Measurements from ENCODE around the gene CXXC1. TPM values are rescaled to one million over a fixed set of nuclear protein-coding genes. Genes with fewer than 3 reads are reported as not detected.
"Not testable (repeated sequence)": the region's sequence is repeated elsewhere in the genome, so short reads cannot be mapped to it uniquely, and the experiment has no call there.

The CXXC1 gene
- total RNA-seq, 2 donors from 2014 or later: 67.1 to 81.0 TPM

DNA sequence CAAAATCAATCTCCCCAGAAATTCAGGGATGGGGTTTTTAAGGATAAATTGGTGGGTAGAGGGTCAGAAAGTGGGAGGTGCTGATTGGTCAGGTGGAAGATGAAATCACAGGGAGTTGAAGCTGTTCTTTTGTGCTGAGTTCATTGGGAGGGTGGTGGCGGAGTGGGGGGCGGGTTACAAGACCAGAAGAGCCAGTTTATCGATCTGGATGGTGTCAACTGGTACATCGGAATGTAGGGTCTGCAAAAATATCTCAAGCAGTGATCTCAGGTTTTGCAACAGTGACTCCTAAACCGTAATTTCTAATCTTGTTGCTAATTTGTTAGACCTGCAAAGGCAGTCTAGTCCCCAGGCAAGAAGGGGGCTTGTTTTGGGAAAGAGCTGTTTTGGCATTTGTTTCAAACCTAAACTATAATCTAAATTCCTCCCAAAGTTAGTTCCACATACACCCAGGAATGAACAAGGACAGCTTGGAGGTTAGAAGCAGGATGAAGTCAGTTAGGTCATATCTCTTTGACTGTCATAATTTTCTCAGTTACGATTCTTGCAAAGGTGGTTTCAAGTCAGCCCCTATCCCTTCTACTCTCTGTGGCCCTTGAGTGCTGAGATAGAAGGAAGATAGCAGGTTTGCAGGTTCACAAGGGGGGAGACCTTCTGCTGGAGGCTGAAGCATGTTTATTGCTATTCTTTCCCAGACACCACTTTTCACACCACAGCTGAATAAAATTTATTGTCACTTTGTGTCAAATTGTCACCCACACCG lies 12.3 kb upstream of the CXXC1 start:
- intact Hi-C loops (cut with DNase I, micrococcal nuclease): no loop called here
- no peak for DNase-seq
- no peak for ATAC-seq

DNA sequence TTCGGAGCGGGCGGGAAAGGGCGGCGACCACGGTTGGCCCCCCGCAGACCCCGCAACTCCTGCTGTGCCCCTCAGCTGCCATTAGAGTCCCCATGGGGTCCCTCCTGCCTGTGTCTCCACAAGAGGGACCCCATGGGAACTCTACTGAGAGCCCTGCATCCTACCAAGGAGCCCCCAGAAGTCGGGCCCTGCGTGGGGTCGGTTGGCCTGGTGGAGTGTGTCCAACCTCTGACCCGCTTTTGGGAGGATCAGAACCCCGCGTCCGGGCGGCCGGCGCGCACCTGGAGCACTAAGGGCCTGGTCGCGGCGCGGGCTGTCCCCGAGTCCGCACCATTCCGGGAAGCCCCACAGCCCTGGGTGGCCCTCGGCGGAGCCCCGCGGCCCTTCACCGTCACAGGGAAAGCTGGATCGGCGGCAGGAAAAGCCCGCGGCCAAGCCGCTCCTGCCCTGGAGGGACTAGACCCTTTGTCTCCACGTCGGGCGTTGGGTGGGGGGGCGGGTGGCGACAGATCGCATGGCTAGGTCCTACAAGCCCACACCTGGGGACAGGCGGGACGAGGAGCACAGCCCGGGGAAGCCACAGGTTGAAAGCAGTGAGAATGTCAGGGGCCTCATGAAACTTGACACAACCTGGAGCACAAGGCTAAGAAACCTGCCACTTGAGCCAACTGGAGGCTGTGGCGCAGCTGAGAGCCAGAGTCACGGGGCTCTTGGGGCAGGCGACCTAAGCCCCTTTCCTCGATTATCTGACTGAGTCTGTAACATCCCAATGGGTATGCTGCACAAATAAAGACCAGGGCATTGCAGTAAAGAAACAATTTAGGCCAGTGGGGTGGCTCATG lies 11.2 kb upstream of the CXXC1 start:
- DNase-seq: no peak
- intact Hi-C loops (cut with DNase I, micrococcal nuclease): no loop called here
- peak; percentile 16 for ATAC-seq

DNA sequence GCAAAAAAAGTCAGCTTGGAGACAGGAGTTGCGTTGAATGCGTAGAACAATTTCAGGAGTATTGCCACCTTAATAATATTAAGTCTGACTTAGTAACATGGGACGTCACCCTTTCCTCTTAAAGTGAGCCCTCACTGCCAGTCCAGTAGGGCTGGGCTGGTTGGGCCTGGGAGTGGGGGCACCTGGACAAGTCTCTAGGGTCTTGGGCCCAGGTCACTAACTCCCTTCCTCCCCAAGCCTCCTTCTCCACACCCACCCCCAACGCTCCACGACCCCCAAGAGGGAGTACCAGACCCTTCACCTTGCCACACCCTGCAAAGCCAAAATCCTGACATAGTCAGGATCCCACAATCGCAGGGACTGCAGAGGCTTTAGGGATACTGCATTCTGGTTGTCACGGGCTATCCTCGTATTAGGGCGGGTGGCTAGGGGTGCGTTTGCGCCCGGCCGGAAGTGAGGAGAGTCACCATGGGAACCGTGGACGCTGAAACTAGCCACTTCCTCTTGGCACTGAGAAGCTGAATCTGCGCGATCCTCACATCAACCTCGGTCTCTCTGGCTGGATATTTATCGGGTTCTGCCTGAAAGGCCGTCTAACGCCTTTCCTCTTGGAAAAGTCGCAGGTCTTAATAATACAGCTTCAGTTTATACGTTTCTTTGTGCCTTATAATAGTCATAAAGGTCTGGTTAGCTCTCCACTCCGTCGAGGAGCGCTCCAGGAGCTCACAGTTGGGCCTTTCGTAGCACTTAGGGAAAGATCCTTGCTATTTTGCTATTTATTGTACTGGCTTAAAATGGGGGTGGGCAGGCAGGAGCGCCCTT lies 10.3 kb upstream of the CXXC1 start:
- ATAC-seq (peak; percentile 98), DNase-seq (peak; percentile 79 to 88)
- intact Hi-C loops (cut with DNase I, micrococcal nuclease): no loop called here

DNA sequence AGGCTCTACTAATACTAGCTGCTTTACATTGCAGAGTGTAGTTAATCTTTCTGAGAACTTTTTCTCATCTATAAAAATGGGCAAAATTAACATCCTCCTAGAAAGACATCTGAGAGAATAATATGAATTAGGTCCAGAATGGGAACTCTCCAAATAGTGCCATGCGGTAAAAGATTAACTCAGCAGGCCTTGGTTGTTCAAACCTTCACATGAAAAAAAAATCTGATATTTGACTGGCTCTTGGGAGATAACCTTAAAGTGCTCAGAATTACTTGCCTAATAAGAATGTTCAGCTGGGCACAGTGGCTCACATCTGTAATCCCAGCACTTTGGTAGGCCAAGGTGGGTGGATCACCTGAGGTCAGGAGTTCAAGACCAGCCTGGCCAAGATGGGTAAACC lies 5.5 kb upstream of the CXXC1 start:
- intact Hi-C loops (cut with DNase I, micrococcal nuclease): no loop called here
- ATAC-seq (no peak), DNase-seq (no peak)

DNA sequence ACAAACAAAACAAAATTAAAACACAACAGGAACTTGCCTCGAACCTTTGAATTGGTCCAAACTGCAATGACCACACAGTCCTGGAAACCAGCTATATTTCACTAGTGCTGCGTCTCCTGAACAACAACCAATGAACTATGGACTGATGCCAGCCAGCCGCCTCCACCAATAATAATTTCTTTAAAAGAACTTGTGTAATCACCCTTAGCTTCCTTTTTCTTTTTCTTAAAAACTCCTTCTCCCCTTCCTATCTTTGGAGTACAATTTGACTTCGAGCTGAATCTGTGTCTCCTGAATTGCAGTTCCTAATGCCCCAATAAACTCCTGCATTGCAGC lies 1.6 kb upstream of the CXXC1 start:
- DNase-seq (no peak), ATAC-seq (no peak)
- intact Hi-C loops (cut with DNase I, micrococcal nuclease): no loop called here

DNA sequence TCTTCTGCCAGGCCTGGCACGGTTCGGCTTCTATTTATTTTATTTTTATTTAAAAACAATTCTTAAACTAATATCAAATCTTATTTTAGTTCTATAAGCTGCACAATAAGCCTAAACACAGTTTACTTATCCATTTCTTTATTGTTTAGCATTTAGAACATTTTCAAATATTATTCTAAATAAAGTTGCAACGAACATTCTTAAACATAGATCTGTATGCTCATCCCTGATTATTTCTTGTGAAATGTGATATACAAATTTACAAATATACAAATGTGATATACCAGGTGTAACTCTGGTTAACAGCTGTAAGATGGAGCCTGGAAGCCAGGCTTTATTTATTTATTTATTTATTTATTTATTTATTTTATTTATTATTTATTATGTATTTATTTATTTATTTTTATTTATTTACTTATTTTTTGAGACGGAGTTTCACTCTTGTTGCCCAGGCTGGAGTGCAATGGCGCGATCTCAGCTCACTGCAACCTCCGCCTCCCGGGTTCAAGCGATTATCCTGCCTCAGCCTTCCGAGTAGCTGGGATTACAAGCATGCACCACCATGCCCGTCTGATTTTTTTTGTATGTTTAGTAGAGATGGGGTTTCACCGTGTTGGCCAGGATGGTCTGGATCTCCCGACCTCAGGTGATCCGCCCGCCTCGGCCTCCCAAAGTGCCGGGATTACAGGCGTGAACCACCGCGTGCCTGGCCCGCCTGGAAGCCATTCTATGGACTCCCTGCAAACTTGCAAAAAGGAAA lies 1.0 kb upstream of the CXXC1 start:
- intact Hi-C loops (cut with DNase I, micrococcal nuclease); ATAC-seq: not testable (repeated sequence)
- DNase-seq: peak in 1 of 2 donors; percentile 24

DNA sequence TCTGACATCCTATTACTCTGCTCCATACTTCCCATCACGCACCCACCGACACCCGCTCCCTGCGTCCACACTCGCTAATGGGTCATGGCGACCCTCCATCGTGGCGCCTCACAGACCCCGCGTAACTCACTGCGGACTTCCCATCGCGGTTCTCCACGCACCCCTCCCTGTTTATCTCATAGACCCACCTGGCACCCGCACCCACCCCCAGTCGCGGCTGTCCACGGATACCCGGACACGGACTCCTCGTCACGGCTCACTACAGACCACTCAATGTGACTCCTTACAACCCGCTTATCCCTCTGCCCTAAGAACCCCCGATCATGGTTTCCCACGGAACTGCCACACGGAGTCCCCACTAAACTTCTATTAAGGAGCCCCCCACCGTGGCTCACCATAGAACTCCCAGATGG lies 458 bp downstream of the CXXC1 start:
- intact Hi-C loops (cut with DNase I, micrococcal nuclease): no loop called here
- ATAC-seq (peak; percentile 6), DNase-seq (peak in 1 of 2 donors; percentile 46)

DNA sequence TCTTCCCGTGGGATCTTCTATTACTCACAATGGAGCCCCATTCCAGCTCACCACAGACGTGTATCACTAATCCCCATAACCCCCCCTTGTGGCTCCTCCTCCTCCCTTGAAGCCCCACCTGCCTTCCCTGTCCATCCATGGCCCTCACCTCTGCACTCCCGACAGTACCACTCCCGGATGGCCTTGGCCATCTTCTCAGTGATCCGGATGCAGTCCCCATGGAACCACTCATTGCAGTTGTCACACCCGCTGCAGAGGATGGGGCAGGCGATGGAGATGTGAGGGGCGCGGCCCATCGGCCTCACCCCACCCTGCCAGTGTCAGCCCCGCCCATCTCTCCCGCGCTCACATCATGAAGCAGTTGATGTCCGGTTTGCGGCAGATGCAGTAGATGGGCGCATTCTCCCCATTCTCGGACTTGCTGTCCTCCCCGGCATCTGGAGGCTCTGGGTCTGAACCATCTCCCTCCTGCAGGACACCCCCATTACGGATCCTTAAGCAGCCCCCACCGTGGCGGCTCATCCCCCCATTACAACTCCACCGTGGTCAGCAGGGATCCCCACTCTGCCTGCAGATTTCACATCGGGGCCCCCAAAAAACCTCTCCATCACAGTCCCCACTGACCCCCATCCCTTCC lies 983 bp downstream of the CXXC1 start:
- DNase-seq (peak; percentile 72 to 79), ATAC-seq (peak; percentile 22)
- intact Hi-C loops (cut with DNase I, micrococcal nuclease): no loop called here

DNA sequence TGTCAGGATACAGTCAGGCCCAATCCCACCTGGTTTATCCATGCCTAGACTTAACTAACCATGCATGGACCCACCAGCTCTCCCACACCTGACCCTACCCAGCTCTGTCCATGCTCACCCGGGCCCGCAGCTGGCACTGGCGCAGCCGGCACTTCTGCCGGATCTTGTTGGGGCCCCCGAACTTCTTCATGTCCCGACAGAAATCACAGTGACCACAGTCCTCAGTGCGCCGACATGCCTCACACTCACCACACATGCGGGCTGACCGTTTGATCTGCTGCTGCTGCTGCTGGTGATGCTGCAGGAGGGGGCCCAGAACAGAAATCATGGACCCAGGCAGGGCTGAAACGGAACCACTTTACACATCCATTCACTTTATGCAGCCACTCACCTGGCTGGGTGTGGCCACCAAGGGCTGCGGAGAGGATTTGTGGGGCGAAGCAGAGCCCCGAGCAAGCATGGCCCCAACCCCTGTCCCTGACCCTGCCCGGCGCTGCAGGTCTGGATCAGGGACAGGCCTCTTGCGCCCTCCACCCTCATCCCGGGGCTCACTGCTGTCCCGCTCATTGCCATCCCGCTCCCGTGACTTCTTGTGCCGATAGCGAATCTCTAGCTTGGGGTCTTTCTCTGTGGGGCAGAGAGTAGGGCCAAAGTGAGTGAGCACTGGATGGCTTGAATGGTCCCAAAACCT lies 1.7 kb downstream of the CXXC1 start:
- DNase-seq (no peak), ATAC-seq (no peak)
- intact Hi-C loops (cut with DNase I, micrococcal nuclease): no loop called here

DNA sequence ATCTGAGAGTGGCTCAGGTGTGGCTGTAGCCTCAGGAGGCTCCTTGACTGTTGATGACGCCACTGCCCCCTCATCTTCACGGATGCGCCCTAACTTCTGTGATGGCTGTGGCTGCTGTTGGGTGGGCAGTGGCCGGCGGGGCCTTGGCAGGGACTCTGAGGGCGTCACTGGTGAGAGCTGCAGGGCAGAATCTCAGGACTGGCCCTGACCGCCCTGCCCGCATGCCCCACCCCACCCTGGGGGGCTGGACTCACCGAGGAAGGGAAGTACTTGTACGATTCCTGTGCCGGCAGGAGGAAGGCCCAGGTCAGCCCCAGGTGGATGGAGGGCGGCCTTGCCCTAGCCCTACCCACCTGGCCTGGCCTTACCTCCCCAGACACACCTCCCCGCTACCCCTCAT lies 2.4 kb downstream of the CXXC1 start:
- ATAC-seq (no peak), DNase-seq (no peak)
- intact Hi-C loops (cut with DNase I, micrococcal nuclease): no loop called here

DNA sequence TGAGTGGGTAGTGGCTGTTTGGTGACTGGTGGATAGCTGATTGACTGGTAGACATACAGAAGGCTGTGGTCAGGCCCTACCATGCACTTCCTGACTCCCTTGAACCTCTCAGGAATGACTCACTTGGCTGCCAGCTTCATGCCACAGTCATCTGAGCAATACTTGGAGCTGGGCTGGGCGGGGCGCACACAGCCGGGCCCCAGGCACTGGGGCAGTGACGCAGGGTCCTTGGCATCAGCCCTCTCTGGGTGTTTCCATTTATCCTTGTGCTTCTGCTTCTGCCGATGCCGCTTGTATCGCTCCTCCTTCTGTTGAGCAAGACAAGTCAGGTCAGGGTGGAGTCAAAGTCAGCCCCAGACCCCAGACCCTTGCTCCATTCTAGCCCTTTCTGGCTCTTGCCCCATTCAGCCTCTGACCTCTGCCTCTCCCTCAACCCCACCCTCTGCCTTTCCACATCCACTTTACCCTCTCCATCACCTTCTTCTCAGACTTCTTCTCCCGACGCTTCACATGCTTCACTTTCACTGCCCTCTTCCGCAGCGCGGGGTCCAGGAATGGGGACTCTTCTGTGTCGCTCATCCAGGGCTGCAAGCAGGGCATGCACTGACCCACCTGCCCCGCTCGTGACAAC lies 3.1 kb downstream of the CXXC1 start:
- DNase-seq: no peak
- intact Hi-C loops (cut with DNase I, micrococcal nuclease): no loop called here
- no peak for ATAC-seq

DNA sequence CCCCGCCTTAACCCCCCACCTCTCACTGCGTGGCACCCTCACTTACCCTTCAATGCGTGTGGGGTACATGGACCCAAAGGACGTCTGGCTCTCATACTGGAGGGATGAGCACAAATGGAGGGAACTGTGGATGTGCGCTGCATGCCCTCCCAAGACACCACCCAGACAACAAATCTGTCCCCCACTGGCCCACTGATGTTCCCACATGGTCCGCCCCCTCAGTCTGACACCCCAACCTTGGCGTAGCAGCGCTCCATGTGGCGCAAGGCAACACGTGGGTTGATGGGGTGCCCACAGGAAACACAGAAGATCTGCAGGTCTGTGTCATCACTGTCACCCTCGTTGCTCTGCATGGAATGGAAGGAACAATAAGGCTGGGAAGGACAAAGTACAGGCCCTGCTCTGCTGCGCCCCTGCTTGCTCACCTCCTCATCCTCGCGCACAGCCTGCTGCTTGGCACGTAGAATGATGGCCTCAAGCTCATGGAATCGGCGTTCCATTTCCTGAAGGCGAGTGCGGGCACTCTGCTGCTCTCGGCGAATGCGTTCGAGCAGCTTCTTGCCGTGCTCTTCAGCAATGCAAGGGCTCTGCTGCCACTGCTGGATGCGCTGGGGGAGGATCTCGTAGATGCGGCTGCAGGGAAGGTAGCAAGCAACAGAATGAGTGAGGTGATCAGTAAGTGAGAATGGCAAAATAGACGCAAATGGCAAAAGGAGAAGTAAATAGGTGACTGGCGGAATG lies 3.9 kb downstream of the CXXC1 start:
- no peak for DNase-seq
- intact Hi-C loops (cut with DNase I, micrococcal nuclease): no loop called here
- ATAC-seq: no peak

DNA sequence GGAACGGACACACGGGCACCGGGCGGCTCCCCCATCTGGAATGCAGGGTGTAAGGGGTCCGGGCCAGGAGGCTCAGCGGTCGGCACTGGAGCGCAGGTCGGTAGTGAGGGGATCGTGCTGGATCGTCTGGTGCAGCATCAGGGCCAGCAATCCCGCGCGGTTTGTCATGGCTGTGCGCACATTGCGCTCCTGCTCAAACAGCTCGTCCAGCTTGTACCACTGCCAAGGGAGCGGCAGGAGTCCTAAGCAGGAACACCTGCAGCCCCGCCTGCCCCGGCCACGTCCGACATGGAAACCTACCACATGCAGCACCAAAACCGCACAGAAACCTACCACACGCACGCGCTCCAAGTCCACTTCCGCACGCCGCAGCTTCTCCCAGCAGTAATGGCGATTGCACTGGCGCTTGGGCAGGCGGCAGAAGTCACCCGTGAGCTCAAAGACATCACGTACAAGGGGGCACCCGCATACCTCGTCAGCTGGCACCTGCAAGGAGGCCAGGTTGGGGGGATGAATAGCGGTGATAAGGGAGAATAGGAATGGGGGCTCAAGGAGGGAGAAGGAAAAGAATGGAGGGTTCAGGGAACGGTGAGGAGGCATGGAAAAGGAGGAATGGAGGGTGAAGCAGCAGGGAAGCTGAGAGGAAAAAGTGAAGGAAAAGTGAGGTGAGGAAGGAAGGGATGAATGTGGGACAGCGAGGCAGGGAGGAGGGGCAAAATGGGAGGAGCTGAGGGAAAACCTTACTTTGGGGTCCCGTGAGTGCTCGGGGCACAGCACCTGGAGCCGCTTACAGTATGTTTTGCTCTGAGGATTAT lies 4.8 kb downstream of the CXXC1 start:
- intact Hi-C loops (cut with DNase I, micrococcal nuclease): no loop called here
- DNase-seq: peak in 1 of 2 donors; percentile 36

DNA sequence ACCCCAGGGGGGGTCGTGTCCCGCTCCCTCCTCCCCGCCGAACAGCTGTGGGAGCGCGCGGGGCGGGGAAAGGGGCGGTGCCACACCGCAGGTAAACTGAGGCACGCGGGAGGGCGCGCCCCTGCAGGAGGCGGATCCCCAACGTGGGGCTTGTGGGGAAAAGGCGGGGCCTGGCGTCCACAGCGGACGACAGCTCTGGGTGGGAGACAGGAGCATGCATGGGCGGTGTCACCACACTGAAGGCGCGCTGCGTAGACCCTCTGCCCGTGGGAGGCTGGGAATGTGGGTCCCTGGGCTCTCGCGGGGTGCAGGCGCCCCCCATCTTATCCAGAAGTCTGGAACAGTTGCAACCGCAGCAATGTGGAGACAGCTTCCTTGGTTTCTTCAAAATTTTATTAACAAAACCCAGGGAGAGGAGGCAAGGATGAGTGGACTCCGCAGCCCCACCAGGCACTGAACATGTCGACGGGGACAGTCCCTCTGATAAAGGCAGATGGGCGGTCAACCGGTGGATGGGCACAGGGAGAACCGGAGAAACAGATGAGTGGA lies 5.4 kb downstream of the CXXC1 start:
- ATAC-seq: no peak
- intact Hi-C loops (cut with DNase I, micrococcal nuclease): no loop called here

More for the DNA sequence above, 4.8 kb downstream of the CXXC1 start:
- no peak for ATAC-seq

DNA sequence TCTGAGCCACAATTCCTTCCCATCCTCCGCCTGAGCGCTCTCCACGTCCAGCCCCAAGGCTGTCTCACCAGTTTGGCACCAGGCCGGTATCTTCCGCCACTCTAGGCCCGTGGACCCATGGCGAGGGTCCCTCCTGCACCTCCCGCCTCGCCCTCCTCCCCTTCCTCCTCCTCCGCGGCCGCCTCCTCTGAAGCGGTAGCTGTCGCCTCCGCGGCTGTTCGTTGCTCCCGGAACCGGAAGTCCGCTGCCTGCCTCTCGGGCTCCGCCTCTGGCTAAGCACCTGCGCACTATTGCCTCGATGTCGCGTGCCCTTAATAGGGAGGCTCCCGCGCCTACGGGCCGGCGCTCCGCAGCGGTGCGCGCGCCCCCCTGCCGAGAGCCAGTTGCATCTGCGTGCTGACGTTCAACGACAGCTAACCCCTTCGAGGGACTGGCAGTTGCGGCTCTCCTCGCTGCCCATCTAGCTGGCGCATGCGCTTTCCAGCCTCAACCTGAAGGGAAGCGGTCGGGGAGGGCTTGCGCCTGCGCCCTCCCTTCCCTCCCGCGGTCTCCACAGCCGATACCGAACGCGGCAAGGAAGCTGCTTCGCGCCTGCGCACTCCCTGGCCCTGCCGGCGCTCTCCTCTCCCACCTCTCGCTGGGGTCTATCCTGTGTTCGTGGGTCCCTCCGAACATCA lies 6.1 kb downstream of the CXXC1 start, which contains the start of gene MBD1:
TSS of gene MBD1 (minus strand) at position 229 of the 677 bp plus-strand sequence. CDS start 1,531 bp downstream, outside the sequence.
- DNase-seq: peak; percentile 96 to 97
- intact Hi-C loops (cut with DNase I, micrococcal nuclease): no loop called here
- ATAC-seq: peak; percentile 91

More for the DNA sequence above, 5.4 kb downstream of the CXXC1 start:
- peak in 1 of 2 donors; percentile 31 for DNase-seq
